Stimulated activated naive CD8-positive, alpha-beta T cell treated with anti-CD3 and anti-CD28 coated beads, Interleukin-15, Interleukin-2, amounts not matched to agents 100 ng/mL and 50 ng/mL, for 24 hours (primary cell): ENCODE results near the gene B3GNT3.
"Not testable (repeated sequence)": the region's sequence is repeated elsewhere in the genome, so short reads cannot be mapped to it uniquely, and the experiment has no call there.

Experiments
- H3K27ac Mint-ChIP-seq: one replicate; pipeline ENCODE4 v1.8.0; 2021; ENCODE audit warnings: mild to moderate bottlenecking, mixed read lengths
- H3K27me3 Mint-ChIP-seq: one replicate; pipeline ENCODE4 v1.8.0; 2021; ENCODE audit warnings: mixed read lengths
- H3K36me3 Mint-ChIP-seq: one replicate; pipeline ENCODE4 v1.8.0; 2021; ENCODE audit warnings: low read depth, mixed read lengths
- H3K4me1 Mint-ChIP-seq: one replicate; pipeline ENCODE4 v1.8.0; 2021; ENCODE audit warnings: low read depth, mixed read lengths
- H3K4me3 Mint-ChIP-seq: one replicate; pipeline ENCODE4 v1.8.0; 2021; ENCODE audit warnings: mild to moderate bottlenecking, mixed read lengths
- H3K9me3 Mint-ChIP-seq: one replicate; pipeline ENCODE4 v1.8.0; 2021; ENCODE audit warnings: mixed read lengths

The B3GNT3 gene

DNA sequence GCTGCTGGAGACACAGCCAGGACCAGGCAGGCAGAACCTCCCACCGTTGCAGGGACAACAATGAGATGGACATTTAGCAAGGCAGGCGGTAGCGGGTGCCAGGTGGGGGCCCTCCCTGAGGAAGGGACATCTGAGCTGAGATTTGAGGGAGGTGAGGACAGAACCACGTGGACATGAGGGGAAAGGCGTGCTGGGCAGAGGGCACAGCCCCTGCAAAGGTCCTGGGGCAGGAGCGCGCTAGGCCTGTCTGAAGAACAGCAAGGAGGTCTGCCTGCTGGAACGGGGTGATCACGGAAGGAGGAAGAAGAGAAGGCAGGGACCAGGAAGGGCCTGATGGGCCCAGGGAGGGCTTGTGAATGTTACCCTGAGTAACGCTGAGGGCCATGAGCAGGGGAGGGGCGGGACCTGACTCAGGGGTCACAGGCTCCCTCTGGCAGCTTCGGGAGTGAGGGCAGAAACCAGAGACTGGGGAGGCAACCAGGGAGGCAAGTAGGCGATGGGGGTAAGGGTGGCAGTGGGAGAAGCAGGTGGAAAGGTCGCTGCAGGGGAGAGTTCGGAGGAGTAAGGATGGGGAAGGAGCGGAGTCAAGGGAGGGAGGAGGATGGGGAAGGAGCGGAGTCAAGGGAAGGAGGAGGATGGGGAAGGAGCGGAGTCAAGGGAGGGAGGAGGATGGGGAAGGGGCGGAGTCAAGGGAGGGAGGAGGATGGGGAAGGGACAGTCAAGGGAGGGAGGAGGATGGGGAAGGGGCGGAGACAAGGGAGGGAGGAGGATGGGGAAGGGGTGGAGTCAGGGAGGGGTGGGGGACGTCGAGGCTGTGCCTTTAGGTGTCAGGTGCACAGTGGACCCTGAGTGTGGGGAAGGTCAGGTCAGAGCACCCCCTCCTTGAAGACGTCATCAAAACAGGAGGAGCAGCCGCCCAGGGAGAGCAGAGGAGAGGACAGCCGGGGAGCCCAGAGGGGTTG is 15.7 kb upstream of the B3GNT3 start:
- peak overlapping the region; percentile 31 for H3K27ac Mint-ChIP-seq
- H3K4me1 Mint-ChIP-seq: peaks cover 34% of the 10 kb centered on the region
- no peak overlapping the region for H3K4me3 Mint-ChIP-seq
- H3K36me3 Mint-ChIP-seq: peaks cover 34% of the 10 kb centered on the region
- H3K9me3 Mint-ChIP-seq: no peaks in the 10 kb centered on the region
- no peaks in the 10 kb centered on the region for H3K27me3 Mint-ChIP-seq

DNA sequence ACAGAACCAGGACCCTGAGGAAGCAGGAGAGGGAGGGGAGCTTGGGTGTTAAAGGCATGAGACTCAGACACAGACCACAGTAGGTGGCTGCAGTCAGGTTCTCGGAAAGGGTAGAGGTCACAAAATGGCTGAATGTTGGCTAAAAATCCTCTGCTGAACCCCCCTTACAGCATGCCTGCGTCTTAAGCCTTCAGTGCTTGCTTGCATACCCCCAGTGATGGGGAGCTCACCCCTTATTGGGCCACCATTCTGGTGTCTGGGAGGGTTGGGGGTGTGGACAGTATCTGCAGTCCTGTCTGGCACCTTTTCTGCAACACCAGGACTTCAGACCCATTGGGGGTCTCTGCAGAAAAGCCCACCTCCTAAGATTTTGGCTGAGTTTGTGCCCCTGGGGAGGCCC is 14.2 kb upstream of the B3GNT3 start:
- Mint-ChIP-seq H3K36me3 (peaks cover 34% of the 10 kb centered on the region), H3K4me3 (no peak overlapping the region), H3K27me3 (no peaks in the 10 kb centered on the region), H3K9me3 (no peaks in the 10 kb centered on the region), H3K4me1 (peaks cover 28% of the 10 kb centered on the region), H3K27ac (no peak overlapping the region)

DNA sequence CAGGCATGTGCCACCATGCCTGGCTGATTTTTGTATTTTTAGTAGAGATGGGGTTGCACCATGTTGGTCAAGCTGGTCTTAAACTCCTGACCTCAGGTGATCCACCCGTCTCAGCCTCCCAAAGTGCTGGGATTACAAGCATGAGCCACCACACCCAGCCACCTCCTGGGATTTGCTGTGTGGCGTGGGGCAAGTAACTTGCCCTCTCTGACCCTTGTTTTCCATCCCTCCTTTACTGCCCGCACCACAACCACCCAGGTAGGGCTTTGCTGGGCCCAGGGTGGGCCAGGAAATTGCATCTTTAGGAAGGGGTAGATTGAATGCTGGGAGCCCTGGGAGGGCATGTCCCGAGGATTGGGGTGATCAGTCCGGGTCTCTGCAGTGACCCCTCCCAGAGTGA is 11.2 kb upstream of the B3GNT3 start:
- peaks cover 25% of the 10 kb centered on the region for H3K36me3 Mint-ChIP-seq
- H3K27me3 Mint-ChIP-seq, H3K9me3 Mint-ChIP-seq: not testable (repeated sequence)

DNA sequence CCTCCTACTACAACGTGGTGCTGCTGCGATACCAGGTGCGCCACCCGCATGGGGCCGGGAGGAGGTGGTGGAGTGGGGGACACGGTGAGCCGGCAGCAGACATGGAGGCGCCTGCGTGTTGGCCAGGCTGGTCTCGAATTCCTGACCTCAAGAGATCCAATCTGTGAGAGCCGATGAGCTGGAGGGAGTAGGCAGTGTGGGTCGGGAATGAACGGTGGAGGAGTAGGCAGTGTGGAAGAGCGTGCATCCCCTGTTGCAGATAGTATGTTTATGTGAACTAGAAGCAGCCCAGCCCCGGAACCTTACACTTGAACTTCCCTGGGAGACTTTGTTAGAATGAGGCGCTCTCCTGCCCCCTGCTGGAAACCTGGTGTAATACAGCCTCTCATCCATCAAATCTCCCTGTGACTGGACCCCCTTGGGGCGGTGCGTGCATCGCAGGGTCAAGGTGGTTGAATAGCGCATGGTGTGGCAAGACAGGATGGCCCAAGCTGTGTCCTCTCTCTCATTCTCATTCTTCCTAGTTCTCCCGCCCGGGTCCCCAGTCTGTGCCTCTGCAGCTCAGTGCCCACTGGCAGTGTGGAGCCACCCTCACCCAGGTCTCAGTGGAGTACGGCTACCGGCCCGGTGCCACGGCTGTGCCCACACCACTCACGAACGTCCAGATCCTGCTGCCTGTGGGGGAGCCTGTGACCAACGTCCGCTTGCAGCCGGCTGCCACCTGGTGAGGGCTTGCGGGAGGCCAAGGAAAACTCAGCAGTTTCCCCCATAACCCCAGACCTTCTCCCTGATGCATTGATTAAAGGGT is 10.5 kb upstream of the B3GNT3 start:
- Mint-ChIP-seq H3K27ac (peak overlapping the region; percentile 45), H3K27me3 (no peaks in the 10 kb centered on the region), H3K36me3 (peaks cover 30% of the 10 kb centered on the region), H3K4me1 (no peaks in the 10 kb centered on the region), H3K9me3 (no peaks in the 10 kb centered on the region), H3K4me3 (no peak overlapping the region)

More for the DNA sequence above, 11.2 kb upstream of the B3GNT3 start:
- not testable (repeated sequence) for H3K4me1 Mint-ChIP-seq, H3K27ac Mint-ChIP-seq, H3K4me3 Mint-ChIP-seq

DNA sequence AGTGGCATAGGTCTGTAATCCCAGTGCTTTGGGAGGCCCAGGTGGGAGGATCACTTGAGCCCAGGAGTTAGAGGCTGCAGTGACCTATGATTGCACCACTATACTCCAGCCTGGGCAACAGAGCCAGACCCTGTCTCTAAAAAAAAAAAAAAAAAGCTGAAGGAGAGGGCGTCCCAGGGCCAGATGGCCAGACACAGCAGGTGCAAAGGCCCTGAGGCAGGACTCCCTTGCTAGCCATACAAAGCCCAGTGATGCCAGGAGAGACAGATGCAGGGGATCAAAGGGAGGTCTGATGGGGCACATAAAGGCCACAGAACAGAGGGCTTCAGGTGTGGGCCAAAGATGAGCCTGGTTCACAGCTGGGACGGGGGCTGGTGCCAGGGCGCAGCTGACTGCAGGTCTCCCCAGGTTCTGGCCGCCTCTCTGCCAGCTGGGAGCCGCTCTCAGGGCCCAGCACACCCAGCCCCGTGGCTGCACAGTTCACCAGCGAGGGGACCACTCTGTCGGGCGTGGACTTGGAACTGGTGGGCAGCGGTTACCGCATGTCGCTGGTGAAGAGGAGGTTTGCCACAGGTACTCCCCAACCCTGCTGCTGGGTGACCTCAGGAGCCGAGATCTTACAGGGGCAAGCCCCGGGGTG is 7.5 kb upstream of the B3GNT3 start:
- Mint-ChIP-seq H3K27ac (no peak overlapping the region), H3K36me3 (peaks cover 26% of the 10 kb centered on the region), H3K4me3 (no peak overlapping the region), H3K9me3 (no peaks in the 10 kb centered on the region), H3K4me1 (peaks cover 8% of the 10 kb centered on the region), H3K27me3 (no peaks in the 10 kb centered on the region)

DNA sequence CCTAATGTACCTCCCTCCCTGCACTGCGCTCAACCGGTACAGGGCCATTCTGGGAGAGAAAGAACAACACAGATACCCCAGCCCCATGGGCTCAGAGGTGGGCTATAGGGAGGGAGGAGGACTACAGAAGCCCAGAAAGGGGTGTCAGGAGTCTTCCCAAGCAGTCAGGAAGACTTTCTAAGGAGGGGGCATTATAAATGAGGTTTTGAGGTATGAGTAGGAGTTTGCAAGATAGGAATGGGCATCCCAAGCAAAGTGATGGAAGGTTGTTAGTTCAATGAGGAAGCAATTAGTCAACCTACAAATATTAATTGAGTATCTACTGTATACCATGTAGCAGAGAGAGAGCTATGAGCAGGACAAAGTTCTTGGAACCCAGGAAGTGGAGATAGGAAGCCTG is 6.3 kb upstream of the B3GNT3 start:
- Mint-ChIP-seq H3K36me3 (peaks cover 24% of the 10 kb centered on the region), H3K4me3 (no peak overlapping the region), H3K4me1 (peaks cover 13% of the 10 kb centered on the region), H3K27ac (no peak overlapping the region), H3K9me3 (no peaks in the 10 kb centered on the region), H3K27me3 (no peaks in the 10 kb centered on the region)

DNA sequence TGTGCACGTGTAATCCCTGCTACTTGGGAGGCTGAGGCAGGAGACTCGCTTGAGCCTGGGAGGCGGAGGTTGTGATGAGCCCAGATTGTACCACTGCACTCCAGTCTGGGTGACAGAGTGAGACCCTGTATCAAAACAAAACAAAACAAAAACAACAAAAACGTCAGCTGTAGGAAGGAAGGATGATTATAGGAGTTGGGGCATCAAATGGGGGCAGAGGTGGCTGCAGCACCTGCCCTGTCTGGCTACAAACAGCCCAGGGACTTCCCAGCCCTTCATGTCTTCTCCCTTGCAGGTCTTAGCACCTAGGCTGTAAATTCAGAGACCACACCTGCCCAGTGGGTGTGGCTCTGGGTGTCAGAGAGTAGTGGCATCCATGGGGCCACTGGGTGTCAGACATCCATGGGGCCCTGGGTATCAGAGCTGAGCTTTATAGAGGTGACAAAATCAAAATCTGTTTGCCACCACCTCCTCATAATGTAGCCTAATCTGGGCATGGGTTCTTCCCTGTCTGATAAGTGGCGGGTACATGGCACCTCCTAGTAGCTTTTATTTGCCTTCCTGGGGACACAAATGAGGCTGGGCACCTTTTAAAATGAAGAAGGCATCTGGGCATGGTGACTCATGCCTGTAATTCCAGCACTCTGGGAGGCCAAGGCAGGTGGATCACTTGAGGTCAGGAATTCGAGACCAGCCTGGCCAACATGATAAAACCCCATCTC is 4.7 kb upstream of the B3GNT3 start:
- Mint-ChIP-seq H3K9me3 (no peaks in the 10 kb centered on the region), H3K4me3 (no peak overlapping the region), H3K4me1 (peaks cover 18% of the 10 kb centered on the region), H3K36me3 (peaks cover 13% of the 10 kb centered on the region), H3K27ac (no peak overlapping the region), H3K27me3 (peaks cover 9% of the 10 kb centered on the region)

DNA sequence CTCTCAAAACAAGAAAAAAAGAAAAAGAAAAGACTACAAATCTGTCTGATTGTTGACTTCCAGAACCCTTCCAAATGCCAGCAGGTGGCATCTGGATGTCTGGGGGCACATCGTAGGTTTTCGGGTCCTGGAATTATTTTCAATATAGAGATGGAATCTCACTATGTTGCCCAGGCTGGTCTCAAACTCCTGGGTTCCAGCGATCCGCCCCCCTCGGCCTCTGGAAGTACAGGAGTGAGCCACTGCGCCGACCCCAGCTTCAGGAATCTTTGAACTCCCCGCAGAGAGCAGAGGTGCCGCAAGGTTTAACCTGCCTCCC is 567 bp upstream of the B3GNT3 start:
- Mint-ChIP-seq H3K4me3 (peak overlapping the region; percentile 26), H3K36me3 (no peaks in the 10 kb centered on the region), H3K9me3 (no peaks in the 10 kb centered on the region), H3K4me1 (peaks cover 46% of the 10 kb centered on the region), H3K27me3 (peaks cover 9% of the 10 kb centered on the region), H3K27ac (no peak overlapping the region)

DNA sequence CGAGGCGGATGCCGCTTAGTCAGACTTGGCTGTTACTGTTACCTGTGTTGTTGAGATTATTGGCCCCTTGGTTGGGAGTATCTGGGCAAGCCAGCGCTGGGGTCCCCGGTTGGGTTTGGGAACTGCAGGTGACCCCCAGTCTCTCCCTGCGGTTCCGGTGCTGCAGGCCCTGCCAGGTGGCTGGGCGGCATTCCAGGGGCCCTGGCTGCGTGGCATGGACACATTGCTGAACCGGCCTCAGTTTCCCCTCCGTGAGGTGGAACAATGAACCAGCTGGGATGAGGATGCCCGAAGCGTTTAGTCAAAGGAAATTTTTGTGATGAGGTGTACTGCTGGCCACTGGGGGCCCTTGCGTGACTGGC is 538 bp downstream of the B3GNT3 start:
- Mint-ChIP-seq H3K36me3 (no peaks in the 10 kb centered on the region), H3K27ac (no peak overlapping the region), H3K4me3 (no peak overlapping the region), H3K4me1 (peaks cover 46% of the 10 kb centered on the region), H3K27me3 (peaks cover 9% of the 10 kb centered on the region), H3K9me3 (no peaks in the 10 kb centered on the region)

DNA sequence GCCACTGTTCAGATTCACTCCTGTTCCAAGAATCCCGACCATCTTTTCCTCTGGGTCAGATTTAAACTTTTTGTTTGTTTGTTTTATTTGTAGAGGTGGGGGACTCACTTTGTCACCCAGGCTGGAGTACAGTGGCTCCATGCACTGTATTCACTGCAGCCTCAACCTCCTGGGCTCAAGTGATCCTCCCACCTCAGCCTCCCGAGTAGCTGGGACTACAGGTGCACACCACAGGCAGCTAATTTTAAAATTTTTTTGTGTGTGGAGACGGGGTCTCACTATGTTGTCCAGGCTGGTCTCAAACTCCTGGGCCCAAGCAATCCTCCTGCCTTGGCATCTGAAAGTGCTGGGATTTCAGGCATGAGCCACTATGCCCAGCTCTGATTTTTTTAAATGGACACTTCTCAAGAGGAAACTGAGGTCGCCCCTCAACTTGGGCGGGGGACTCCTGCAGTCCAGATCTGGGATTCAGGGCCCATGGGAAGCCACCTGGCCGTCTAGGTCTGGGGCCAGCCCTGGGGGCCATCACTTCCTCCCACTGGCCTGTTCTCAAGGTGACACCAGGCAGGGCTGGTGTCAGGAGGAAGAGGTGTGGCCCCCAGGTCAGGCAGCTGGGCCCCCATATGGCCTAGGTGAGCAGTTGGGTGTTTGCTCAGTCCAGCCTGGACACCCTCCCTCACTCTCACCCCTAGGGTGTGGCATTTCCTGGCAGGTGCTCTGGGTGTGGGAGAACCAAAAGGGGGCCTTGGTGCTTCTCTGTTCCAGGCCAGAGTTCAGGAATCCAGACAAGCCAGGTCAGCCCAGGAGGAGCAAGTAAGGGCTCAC is 1.3 kb downstream of the B3GNT3 start:
- H3K36me3 Mint-ChIP-seq: no peaks in the 10 kb centered on the region
- H3K4me3 Mint-ChIP-seq: no peak overlapping the region
- peaks cover 9% of the 10 kb centered on the region for H3K27me3 Mint-ChIP-seq
- no peaks in the 10 kb centered on the region for H3K9me3 Mint-ChIP-seq
- no peak overlapping the region for H3K27ac Mint-ChIP-seq
- peaks cover 46% of the 10 kb centered on the region for H3K4me1 Mint-ChIP-seq

DNA sequence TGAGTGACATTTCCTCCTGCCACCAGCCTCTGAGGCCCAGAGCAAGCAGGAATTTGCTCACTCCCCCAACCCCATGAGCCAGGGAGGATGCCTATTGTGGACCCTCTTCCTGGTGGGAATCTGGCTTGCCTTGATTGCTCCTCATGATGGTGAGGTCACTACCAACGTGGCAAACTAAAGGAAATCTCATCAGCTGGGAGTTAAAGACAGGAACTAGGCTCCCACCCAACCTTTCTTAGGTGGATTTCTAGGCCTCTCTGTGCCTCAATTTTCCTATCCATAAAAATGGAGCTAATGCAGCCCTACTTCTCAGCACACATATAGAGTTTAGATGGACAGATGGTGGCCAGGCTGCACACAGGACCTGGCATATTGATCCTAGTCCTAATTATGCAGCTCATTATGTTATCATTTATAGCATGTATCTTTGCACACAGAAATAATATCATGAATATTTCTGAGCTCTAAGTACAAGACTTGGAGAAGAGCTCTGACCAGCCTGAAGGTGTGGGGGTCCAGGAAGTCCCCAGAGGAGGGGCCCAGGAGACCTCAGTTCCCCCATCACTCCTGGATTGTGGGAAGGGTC is 2.0 kb downstream of the B3GNT3 start:
- peak overlapping the region; percentile 85 for H3K27ac Mint-ChIP-seq
- no peaks in the 10 kb centered on the region for H3K36me3 Mint-ChIP-seq

DNA sequence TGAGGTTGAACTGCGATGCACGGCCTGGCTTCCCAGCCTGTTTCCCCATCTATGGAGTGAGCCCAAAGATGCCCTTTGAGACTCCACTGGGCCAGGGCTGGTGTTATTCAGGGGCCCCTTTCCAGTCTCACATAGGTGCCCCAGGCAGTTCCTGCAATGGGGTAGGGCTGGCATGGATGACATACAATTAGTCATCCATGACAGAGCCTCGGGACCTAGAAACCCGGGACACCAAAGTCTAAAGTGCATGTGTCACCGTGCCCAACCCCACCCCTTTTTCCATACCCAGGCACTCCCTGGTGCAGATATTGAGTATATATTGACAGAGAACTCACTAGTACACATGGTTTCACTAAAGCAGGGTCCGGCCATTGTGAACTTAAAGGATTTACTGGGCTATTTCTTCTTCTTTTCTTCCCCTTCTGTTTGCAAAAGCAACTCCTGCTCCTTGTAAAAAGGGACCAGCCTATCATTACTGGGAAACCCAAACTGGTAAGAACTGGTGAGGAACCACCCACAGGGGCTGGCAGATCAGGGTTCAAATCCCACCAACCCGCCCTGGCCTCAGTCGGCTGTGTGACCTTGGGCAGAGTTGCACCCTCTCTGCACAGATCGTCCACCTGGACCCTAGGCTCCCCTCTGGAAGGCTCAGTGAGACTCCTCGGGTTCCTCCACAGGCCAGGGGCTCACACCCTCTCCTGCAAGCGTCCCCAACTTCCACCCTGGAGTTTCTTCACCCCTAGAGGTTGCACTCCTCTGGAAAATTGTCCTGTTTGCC is 2.7 kb downstream of the B3GNT3 start:
- Mint-ChIP-seq H3K36me3 (no peaks in the 10 kb centered on the region), H3K4me3 (peak overlapping the region; percentile 30), H3K4me1 (peaks cover 41% of the 10 kb centered on the region), H3K9me3 (no peaks in the 10 kb centered on the region), H3K27ac (peak overlapping the region; percentile 85), H3K27me3 (peaks cover 12% of the 10 kb centered on the region)

More for the DNA sequence above, 2.0 kb downstream of the B3GNT3 start:
- Mint-ChIP-seq H3K9me3 (no peaks in the 10 kb centered on the region), H3K4me3 (peak overlapping the region; percentile 30), H3K4me1 (peaks cover 39% of the 10 kb centered on the region), H3K27me3 (peaks cover 9% of the 10 kb centered on the region)

DNA sequence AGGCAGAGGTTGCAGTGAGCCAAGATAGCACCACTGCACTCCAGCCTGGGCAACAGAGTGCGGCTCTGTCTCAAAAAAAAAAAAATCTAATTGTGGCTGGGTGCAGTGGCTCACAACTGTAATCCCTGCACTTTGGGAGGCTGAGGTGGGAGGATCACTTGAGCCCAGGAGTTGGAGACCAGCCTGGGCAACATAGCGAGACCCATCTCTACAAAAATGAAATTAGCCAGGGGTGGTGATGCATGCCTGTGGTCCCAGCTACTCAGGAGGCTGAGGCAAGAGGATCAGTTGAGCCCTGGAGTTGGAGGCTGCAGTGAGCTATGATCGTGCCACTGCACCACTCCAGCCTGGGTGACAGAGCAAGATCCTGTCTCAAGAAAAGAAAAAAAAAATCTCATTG is 3.7 kb downstream of the B3GNT3 start:
- H3K9me3 Mint-ChIP-seq: not testable (repeated sequence)
- peaks cover 45% of the 10 kb centered on the region for H3K4me1 Mint-ChIP-seq

More for the DNA sequence above, 3.7 kb downstream of the B3GNT3 start:
- H3K4me3 Mint-ChIP-seq, H3K27ac Mint-ChIP-seq, H3K36me3 Mint-ChIP-seq: not testable (repeated sequence)
- peaks cover 12% of the 10 kb centered on the region for H3K27me3 Mint-ChIP-seq
